ENCODE data around the gene SPRR2D. TPM values are rescaled to one million over a fixed set of nuclear protein-coding genes. Genes with fewer than 3 reads are reported as not detected.

Gene SPRR2D
- total RNA-seq, 2 donors from 2014 or later, result not detected

- peaks cover 26% of the 10 kb centered on the region for H3K4me1 ChIP-seq
These were observed 39.5 kb downstream of the SPRR2D start, which contains the start of gene SPRR3 for GRCh38 chr1:153001382-153001781. TSS of gene SPRR3 (plus strand) at chr1:153001749. CDS start at chr1:153003021, 1,272 bp downstream.

DNA sequence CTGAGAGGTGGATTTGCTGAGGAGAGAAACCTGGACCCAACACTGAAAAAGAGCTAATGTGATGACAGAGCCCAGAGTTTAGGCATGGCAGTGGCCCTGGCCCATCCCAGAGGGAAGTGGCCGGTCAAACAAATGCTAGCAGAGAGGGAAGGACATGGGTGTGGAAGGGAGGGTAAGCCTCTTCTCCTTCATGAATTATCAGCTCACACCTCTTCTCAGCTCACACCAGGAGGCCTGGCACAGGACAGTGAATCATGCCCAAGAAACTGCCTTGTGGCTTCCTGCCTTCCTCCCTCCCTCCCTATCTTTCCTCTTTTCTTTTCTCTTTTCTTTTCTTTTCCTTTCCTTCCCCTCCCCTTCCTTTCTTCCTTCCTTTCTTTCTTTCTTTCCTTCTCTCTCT lies 40.6 kb downstream of the SPRR2D start:
- ATAC-seq (no peak), DNase-seq (no peak)
- intact Hi-C loops (cut with DNase I), result no loop called here
- TF ChIP-seq CTCF (IDR thresholded peaks at IDR 0.05) (no peak), POLR2A (IDR thresholded peaks at IDR 0.05) (no peak)
- WGBS, 2 donors, result 75 to 92% methylated on average over 1 of the region's 1 CpG
- Histone ChIP-seq H3K36me3 (replicated peaks in 1 of 2; ENCODE audit: insufficient read depth in 1 of 2, low read depth in 2 of 2) (no peaks in the 10 kb centered on the region), H3K27ac (no peak overlapping the region), H3K9me3 (no peaks in the 10 kb centered on the region), H3K4me1 (peaks cover 26% of the 10 kb centered on the region), H3K27me3 (no peaks in the 10 kb centered on the region), H3K4me3 (no peak overlapping the region)

More at GRCh38 chr1:153001382-153001781, 39.5 kb downstream of the SPRR2D start, which contains the start of gene SPRR3:
- intact Hi-C loops (cut with DNase I), result no loop called here
- Histone ChIP-seq H3K27me3 (no peaks in the 10 kb centered on the region), H3K9me3 (no peaks in the 10 kb centered on the region), H3K4me3 (no peak within 1 kb of the TSS), H3K27ac (no peak within 1 kb of the TSS), H3K36me3 (replicated peaks in 1 of 2; ENCODE audit: insufficient read depth in 1 of 2, low read depth in 2 of 2) (no peaks in the 10 kb centered on the region)
- no peak for TF ChIP-seq CTCF (IDR thresholded peaks at IDR 0.05)
- no peak for TF ChIP-seq POLR2A (IDR thresholded peaks at IDR 0.05)
- no peak for ATAC-seq
- DNase-seq, result no peak
- WGBS, 2 donors, result 72 to 80% methylated on average over 2 of the region's 2 CpGs

DNA sequence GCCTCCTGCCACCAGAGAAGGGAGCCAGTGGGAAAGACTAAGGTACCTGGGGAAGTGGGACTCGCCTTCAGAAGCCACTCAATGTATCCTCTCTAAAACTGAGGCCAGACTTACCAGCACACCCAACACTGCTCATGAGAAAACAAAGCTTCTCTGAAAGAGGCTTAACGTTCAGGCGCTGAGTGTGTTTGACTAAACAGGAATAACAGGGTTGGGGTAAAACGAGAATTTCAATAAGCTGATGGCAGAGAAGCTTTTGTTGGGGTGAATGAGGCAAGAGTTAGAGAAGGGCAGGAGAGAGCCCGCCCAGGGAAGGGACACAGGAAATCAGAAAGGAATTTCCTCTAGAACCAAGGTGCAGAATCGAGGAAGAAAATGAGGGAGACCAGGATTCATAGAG lies 41.1 kb downstream of the SPRR2D start:
- ATAC-seq, result no peak
- intact Hi-C loops (cut with DNase I), result no loop called here
- WGBS, 2 donors, result 74 to 77% methylated on average over 6 of the region's 6 CpGs
- peaks cover 26% of the 10 kb centered on the region for H3K4me1 ChIP-seq
- H3K36me3 ChIP-seq (replicated peaks in 1 of 2; ENCODE audit: insufficient read depth in 1 of 2, low read depth in 2 of 2), result no peaks in the 10 kb centered on the region
- DNase-seq, result no peak
- no peak overlapping the region for H3K4me3 ChIP-seq
- no peaks in the 10 kb centered on the region for H3K27me3 ChIP-seq
- H3K9me3 ChIP-seq, result no peaks in the 10 kb centered on the region
- no peak for TF ChIP-seq POLR2A (IDR thresholded peaks at IDR 0.05)
- TF ChIP-seq CTCF (IDR thresholded peaks at IDR 0.05), result no peak
- no peak overlapping the region for H3K27ac ChIP-seq

DNA sequence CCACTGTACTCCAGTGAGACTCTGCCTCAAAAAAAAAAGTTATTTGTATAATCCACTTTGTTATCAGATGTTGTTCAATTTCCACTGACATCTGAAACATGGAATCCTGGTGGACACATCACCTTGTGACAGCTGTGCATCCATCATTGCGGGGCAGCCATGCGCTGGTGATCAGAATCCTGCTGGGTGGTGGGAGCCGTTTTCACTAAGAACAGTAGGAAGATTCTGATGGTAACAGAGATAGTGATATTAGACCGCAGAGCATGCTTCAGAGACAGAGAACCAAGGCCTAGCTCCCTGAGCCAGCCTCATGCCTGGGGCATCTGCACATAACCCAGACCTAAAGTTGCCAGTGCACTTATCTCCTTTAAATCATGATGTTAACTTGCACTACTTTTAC lies 42.4 kb downstream of the SPRR2D start:
- no peak overlapping the region for H3K27ac ChIP-seq
- no peaks in the 10 kb centered on the region for H3K27me3 ChIP-seq
- intact Hi-C loops (cut with DNase I), result no loop called here
- no peaks in the 10 kb centered on the region for H3K9me3 ChIP-seq
- H3K4me1 ChIP-seq, result peaks cover 26% of the 10 kb centered on the region
- TF ChIP-seq POLR2A (IDR thresholded peaks at IDR 0.05) (no peak), CTCF (IDR thresholded peaks at IDR 0.05) (no peak)
- no peak for DNase-seq
- no peaks in the 10 kb centered on the region for H3K36me3 ChIP-seq (replicated peaks in 1 of 2; ENCODE audit: insufficient read depth in 1 of 2, low read depth in 2 of 2)
- ATAC-seq, result no peak
- 87 to 96% methylated on average over 4 of the region's 4 CpGs for WGBS, 2 donors
- H3K4me3 ChIP-seq, result no peak overlapping the region

DNA sequence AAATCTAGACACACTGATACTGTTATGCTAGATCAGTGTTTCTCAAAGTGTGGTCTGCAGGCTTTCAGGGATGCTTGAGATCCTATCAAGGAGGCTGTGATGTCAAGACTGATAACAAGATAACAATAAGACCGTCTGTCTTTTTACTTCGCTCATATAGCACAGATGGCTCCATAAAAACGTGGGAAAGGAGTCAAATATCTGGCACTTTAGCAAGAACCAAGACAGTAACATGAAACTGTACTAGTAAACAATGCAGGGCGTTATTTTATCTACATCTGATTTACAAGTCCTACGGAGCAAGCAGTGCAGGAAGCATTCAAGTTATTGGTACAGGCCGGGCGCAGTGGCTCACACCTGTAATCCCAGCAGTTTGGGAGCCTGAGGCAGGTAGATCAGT lies 43.0 kb downstream of the SPRR2D start:
- Histone ChIP-seq H3K27me3 (no peaks in the 10 kb centered on the region), H3K36me3 (replicated peaks in 1 of 2; ENCODE audit: insufficient read depth in 1 of 2, low read depth in 2 of 2) (no peaks in the 10 kb centered on the region), H3K4me1 (peaks cover 26% of the 10 kb centered on the region), H3K27ac (no peak overlapping the region), H3K9me3 (no peaks in the 10 kb centered on the region), H3K4me3 (no peak overlapping the region)
- WGBS, 2 donors, result 40 to 48% methylated on average over 7 of the region's 7 CpGs
- no peak for TF ChIP-seq CTCF (IDR thresholded peaks at IDR 0.05)
- ATAC-seq (no peak), DNase-seq (no peak)
- intact Hi-C loops (cut with DNase I), result no loop called here

Measured in body of pancreas (tissue), 4 donors.